HEK293T (cell line): ENCODE results near the gene PLEK2.

ENCODE experiments used
- CTCF ChIA-PET: fragments of 350-600 bp; formaldehyde crosslinking; extraction: SDS; loops from one replicate; lab custom pipeline; 2021; ENCODE audit warnings: antibody characterized with exemption, inconsistent platforms; lab: Yijun Ruan, JAX
- POLR2A ChIA-PET: fragments of 350-600 bp; formaldehyde crosslinking; extraction: SDS; loops from one replicate; lab custom pipeline; 2020; ENCODE audit warnings: antibody characterized with exemption, inconsistent platforms; lab: Yijun Ruan, JAX
- DNase-seq: peaks from one replicate; pipeline ENCODE4 v3.0.0; 2012; ENCODE audit warnings: mixed read lengths; ENCODE audit errors: extremely low spot score
- ARNT ChIP-seq: fragments of 450-650 bp; IDR thresholded peaks from 2 replicates; pipeline ENCODE4 v1.6.1; 2017; ENCODE audit warnings: mild to moderate bottlenecking
- BHLHE40 ChIP-seq: fragments of 450-650 bp; IDR thresholded peaks from 2 replicates; pipeline ENCODE4 v1.6.1; 2016; ENCODE audit warnings: mild to moderate bottlenecking, moderate library complexity, borderline replicate concordance
- CTBP1 ChIP-seq: fragments of 450-650 bp; IDR thresholded peaks from 2 replicates; pipeline ENCODE4 v1.6.1; 2016; ENCODE audit warnings: borderline replicate concordance
- ELF4 ChIP-seq: fragments of 450-650 bp; IDR thresholded peaks from 2 replicates; pipeline ENCODE4 v1.6.1; 2017; ENCODE audit warnings: antibody characterized with exemption
- FOXA1 ChIP-seq: fragments of 450-650 bp; IDR thresholded peaks from 2 replicates; pipeline ENCODE4 v1.6.1; 2016; ENCODE audit warnings: mild to moderate bottlenecking
- FOXK2 ChIP-seq: fragments of 450-650 bp; IDR thresholded peaks from 2 replicates; pipeline ENCODE4 v1.6.1; 2016; ENCODE audit warnings: mild to moderate bottlenecking
- FOXM1 ChIP-seq: fragments of 450-650 bp; IDR thresholded peaks from 2 replicates; pipeline ENCODE4 v1.6.1; 2017; ENCODE audit warnings: mild to moderate bottlenecking, borderline replicate concordance
- HDGF ChIP-seq: fragments of 450-650 bp; IDR thresholded peaks from 2 replicates; pipeline ENCODE4 v1.6.1; 2017; ENCODE audit warnings: antibody characterized with exemption, borderline replicate concordance
- L3MBTL2 ChIP-seq: fragments of 450-650 bp; conservative IDR thresholded peaks from 2 replicates; pipeline ENCODE4 v1.6.1; 2016; ENCODE audit warnings: mild to moderate bottlenecking
- LEF1 ChIP-seq: fragments of 450-650 bp; IDR thresholded peaks from 2 replicates; pipeline ENCODE4 v1.6.1; 2017; ENCODE audit warnings: mild to moderate bottlenecking, borderline replicate concordance
- NFRKB ChIP-seq: fragments of 450-650 bp; IDR thresholded peaks from 2 replicates; pipeline ENCODE4 v1.6.1; 2016; ENCODE audit warnings: mild to moderate bottlenecking, moderate library complexity
- SP1 ChIP-seq: fragments of 450-650 bp; IDR thresholded peaks from 2 replicates; pipeline ENCODE4 v1.6.1; 2017
- SUZ12 ChIP-seq: fragments of 450-650 bp; IDR thresholded peaks from 2 replicates; pipeline ENCODE4 v1.6.1; 2016; ENCODE audit warnings: mild to moderate bottlenecking
- TARDBP ChIP-seq: fragments of 450-650 bp; IDR thresholded peaks from 2 replicates; pipeline ENCODE4 v1.6.1; 2016
- ZNF384 ChIP-seq: fragments of 450-650 bp; IDR thresholded peaks from 2 replicates; pipeline ENCODE4 v1.6.1; 2016
- TF ChIP-seq, protein P1 (sequence below): fragments of 450-650 bp; IDR thresholded peaks from 2 replicates; pipeline ENCODE4 v1.6.1; 2016

Gene PLEK2

GRCh38 chr14:67385120-67385519 is 26.8 kb downstream of the PLEK2 start:
- TF ChIP-seq ARNT = no peak
- no peak for TF ChIP-seq FOXK2
- TF ChIP-seq, protein P1, sequence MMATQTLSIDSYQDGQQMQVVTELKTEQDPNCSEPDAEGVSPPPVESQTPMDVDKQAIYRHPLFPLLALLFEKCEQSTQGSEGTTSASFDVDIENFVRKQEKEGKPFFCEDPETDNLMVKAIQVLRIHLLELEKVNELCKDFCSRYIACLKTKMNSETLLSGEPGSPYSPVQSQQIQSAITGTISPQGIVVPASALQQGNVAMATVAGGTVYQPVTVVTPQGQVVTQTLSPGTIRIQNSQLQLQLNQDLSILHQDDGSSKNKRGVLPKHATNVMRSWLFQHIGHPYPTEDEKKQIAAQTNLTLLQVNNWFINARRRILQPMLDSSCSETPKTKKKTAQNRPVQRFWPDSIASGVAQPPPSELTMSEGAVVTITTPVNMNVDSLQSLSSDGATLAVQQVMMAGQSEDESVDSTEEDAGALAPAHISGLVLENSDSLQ = no peak
- no peak for TF ChIP-seq HDGF
- no peak for TF ChIP-seq ELF4
- no peak for TF ChIP-seq SUZ12
- no peak for TF ChIP-seq BHLHE40
- TF ChIP-seq LEF1 = no peak
- TF ChIP-seq SP1 = no peak
- no peak for TF ChIP-seq FOXA1
- TF ChIP-seq FOXM1 = no peak
- no peak for TF ChIP-seq L3MBTL2
- CTCF ChIA-PET = interaction anchor here (0.9 to 1.1 kb wide), 2 partner anchors 186 to 220 kb away, joined by 3 read pairs; no protein-coding TSS in a partner anchor
- DNase-seq = no peak
- POLR2A ChIA-PET = no interaction called here

GRCh38 chr14:67377916-67378315 is 34.0 kb downstream of the PLEK2 start:
- CTCF ChIA-PET = interaction anchor here (1.0 kb wide), 1 partner anchor 18 kb away, joined by 3 read pairs; the partner anchor contains the start of gene ATP6V1D

DNA sequence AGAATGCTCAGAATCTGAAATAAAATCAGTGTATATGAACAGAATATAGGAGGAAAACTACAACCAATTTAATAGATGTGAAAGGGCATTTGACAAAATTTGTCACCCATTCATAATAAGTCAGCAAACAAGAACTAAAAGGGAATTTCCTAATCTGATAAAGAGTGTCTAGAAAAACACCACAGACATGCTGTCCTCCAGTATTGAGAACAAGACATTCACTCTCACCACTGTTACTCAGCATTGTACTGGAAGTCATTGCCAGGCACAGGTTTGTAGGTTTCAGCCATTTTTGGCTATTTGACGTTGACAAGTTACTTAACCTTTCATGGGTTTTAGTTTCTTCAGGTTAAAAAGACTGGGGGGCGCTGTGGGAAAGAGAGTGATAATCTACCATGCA is 38.6 kb downstream of the PLEK2 start:
- TF ChIP-seq ARNT (no peak), ELF4 (no peak), SP1 (no peak), L3MBTL2 (no peak), HDGF (no peak), SUZ12 (no peak), BHLHE40 (no peak), TARDBP (no peak)
- ChIA-PET CTCF (no interaction called here), POLR2A (no interaction called here)
- no peak for DNase-seq

More at GRCh38 chr14:67377916-67378315, 34.0 kb downstream of the PLEK2 start:
- POLR2A ChIA-PET = no interaction called here
- no peak for TF ChIP-seq NFRKB
- no peak for TF ChIP-seq CTBP1
- no peak for DNase-seq

GRCh38 chr14:67372833-67373232 is 39.1 kb downstream of the PLEK2 start:
- no peak for DNase-seq
- TF ChIP-seq L3MBTL2 = no peak
- TF ChIP-seq NFRKB = no peak
- TF ChIP-seq ARNT = no peak
- no peak for TF ChIP-seq SUZ12
- no peak for TF ChIP-seq LEF1
- TF ChIP-seq CTBP1 = no peak
- no peak for TF ChIP-seq FOXA1
- ChIA-PET POLR2A (no interaction called here), CTCF (no interaction called here)

- POLR2A ChIA-PET = no interaction called here
These were observed 40.5 kb downstream of the PLEK2 start for GRCh38 chr14:67371247-67372148.

DNA sequence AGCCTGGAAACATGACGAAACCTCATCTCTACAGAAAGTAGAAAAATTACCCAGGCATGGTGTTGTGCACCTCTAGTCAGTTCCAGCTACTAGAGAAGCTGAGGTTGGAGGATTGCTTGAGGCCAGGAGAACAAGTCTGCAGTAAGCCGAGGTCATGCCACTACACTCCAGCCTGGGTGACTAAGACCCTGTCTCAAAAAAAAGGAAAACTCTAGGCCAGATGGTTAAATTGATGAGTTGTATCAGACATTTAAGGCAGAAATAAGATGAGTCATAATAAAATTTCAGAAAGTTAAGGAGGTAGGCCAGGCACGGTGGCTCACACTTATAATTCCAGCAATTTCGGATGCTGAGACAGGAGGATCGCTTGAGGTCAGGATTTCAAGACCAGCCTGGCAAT is 41.1 kb downstream of the PLEK2 start:
- ChIA-PET POLR2A (no interaction called here), CTCF (no interaction called here)

More at GRCh38 chr14:67371247-67372148, 40.5 kb downstream of the PLEK2 start:
- no peak for DNase-seq
- TF ChIP-seq LEF1 = no peak
- TF ChIP-seq SUZ12 = no peak
- no peak for TF ChIP-seq ELF4
- no peak for TF ChIP-seq FOXA1
- TF ChIP-seq BHLHE40 = no peak
- no peak for TF ChIP-seq FOXK2
- no peak for TF ChIP-seq CTBP1
- TF ChIP-seq FOXM1 = no peak
- TF ChIP-seq ARNT = no peak
- no peak for TF ChIP-seq L3MBTL2
- TF ChIP-seq SP1 = no peak
- no peak for TF ChIP-seq NFRKB
- CTCF ChIA-PET = no interaction called here

More for the DNA sequence above, 41.1 kb downstream of the PLEK2 start:
- no peak for DNase-seq
- TF ChIP-seq BHLHE40 (no peak), NFRKB (no peak), ZNF384 (no peak), CTBP1 (no peak), FOXK2 (no peak), TARDBP (no peak), L3MBTL2 (no peak), HDGF (no peak)
- TF ChIP-seq, protein P1 = no peak
